ENCODE data around the gene STAMBPL1. TPM values are rescaled to one million over a fixed set of nuclear protein-coding genes. Genes with fewer than 3 reads are reported as not detected.

The STAMBPL1 gene
- total and polyA plus RNA-seq, 4 donors: 1.7 to 24.5 (median 5.1) TPM

DNA sequence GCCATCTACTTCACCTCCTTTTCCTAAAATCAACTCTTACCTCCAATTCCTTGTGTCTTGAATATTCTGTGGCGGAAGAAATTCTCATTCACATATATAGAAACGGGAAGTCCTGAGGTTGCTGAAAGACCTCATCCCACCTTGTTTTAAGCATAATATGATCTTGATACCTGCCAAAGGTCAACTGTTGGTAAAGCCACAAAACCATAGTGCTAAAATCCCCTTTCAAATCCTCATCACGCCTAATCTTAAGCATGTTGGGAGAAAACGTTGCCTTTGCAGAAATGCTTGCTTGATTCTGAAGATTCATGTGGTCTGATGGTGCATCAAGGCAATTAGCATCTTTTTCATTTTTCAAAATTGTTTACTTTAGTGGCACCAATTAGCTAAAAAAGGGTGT lies 36.9 kb upstream of the STAMBPL1 start:
- Histone ChIP-seq H3K9me3 (ENCODE audit: control insufficient read depth in 4 of 4, insufficient read depth in 3 of 4, low read length in 3 of 4) (no peaks in the 10 kb centered on the region), H3K9ac (ENCODE audit: insufficient read depth in 1 of 2, low read length in 2 of 2) (no peak overlapping the region), H3K4me1 (ENCODE audit: control insufficient read depth in 5 of 5, insufficient read depth in 5 of 5, low read length in 5 of 5) (no peaks in the 10 kb centered on the region), H3K27me3 (ENCODE audit: control insufficient read depth in 3 of 3, insufficient read depth in 3 of 3, low read length in 2 of 3) (no peaks in the 10 kb centered on the region), H3K4me3 (no peak overlapping the region), H3K27ac (ENCODE audit: low read depth in 1 of 2, low read length in 1 of 2) (no peak overlapping the region), H3K36me3 (ENCODE audit: control insufficient read depth in 4 of 4, insufficient read depth in 4 of 4, low read length in 4 of 4) (no peaks in the 10 kb centered on the region)
- WGBS, 2 donors: 93 to 97% methylated on average over 4 of the region's 4 CpGs
- no peak for DNase-seq
- no peak for ATAC-seq (ENCODE audit: insufficient read depth, low FRiP score)
- TF ChIP-seq, protein P1, sequence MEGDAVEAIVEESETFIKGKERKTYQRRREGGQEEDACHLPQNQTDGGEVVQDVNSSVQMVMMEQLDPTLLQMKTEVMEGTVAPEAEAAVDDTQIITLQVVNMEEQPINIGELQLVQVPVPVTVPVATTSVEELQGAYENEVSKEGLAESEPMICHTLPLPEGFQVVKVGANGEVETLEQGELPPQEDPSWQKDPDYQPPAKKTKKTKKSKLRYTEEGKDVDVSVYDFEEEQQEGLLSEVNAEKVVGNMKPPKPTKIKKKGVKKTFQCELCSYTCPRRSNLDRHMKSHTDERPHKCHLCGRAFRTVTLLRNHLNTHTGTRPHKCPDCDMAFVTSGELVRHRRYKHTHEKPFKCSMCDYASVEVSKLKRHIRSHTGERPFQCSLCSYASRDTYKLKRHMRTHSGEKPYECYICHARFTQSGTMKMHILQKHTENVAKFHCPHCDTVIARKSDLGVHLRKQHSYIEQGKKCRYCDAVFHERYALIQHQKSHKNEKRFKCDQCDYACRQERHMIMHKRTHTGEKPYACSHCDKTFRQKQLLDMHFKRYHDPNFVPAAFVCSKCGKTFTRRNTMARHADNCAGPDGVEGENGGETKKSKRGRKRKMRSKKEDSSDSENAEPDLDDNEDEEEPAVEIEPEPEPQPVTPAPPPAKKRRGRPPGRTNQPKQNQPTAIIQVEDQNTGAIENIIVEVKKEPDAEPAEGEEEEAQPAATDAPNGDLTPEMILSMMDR (IDR thresholded peaks at IDR 0.05; ENCODE audit: control extremely low read depth, extremely low read depth): no peak

DNA sequence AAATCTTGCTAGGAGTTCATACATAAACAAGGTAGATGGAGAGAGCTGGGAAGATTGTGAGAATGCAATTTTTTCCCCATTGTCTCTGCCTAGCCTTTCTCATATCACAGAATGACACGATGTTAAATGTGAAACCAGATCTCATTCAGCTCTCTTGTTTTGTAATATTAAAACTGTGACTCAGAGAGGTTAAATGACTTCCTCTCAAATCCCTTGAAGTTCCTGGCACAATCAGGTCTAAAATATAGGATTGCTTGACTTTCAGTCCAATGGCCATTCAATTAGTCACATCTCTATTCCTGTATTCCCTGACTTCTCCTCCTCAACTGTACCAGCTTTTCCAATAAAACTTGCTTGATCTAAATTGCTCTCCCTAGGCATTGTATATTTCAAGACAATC lies 31.5 kb upstream of the STAMBPL1 start:
- Histone ChIP-seq H3K9ac (ENCODE audit: insufficient read depth in 1 of 2, low read length in 2 of 2) (no peak overlapping the region), H3K27me3 (ENCODE audit: control insufficient read depth in 3 of 3, insufficient read depth in 3 of 3, low read length in 2 of 3) (no peaks in the 10 kb centered on the region), H3K4me1 (ENCODE audit: control insufficient read depth in 5 of 5, insufficient read depth in 5 of 5, low read length in 5 of 5) (peaks cover 0 to 10% (median 0%) of the 10 kb centered on the region in 5 donors), H3K9me3 (ENCODE audit: control insufficient read depth in 4 of 4, insufficient read depth in 3 of 4, low read length in 3 of 4) (no peaks in the 10 kb centered on the region), H3K36me3 (ENCODE audit: control insufficient read depth in 4 of 4, insufficient read depth in 4 of 4, low read length in 4 of 4) (no peaks in the 10 kb centered on the region), H3K27ac (ENCODE audit: low read depth in 1 of 2, low read length in 1 of 2) (no peak overlapping the region), H3K4me3 (no peak overlapping the region)
- WGBS, 2 donors: 2 to 6% methylated on average over 1 of the region's 1 CpG
- TF ChIP-seq, protein P1 (IDR thresholded peaks at IDR 0.05; ENCODE audit: control extremely low read depth, extremely low read depth): no peak
- DNase-seq (peak in 1 of 3 donors; percentile 61), ATAC-seq (ENCODE audit: insufficient read depth, low FRiP score) (no peak)

GRCh38 chr10:88849234-88849633 lies 30.8 kb upstream of the STAMBPL1 start:
- TF ChIP-seq, protein P1 (IDR thresholded peaks at IDR 0.05; ENCODE audit: control extremely low read depth, extremely low read depth): no peak
- DNase-seq (no peak), ATAC-seq (ENCODE audit: insufficient read depth, low FRiP score) (no peak)
- no peak overlapping the region for H3K4me3 ChIP-seq
- no peaks in the 10 kb centered on the region for H3K27me3 ChIP-seq (ENCODE audit: control insufficient read depth in 3 of 3, insufficient read depth in 3 of 3, low read length in 2 of 3)
- no peak overlapping the region for H3K27ac ChIP-seq (ENCODE audit: low read depth in 1 of 2, low read length in 1 of 2)
- 90 to 92% methylated on average over 1 of the region's 1 CpG for WGBS, 2 donors
- H3K9ac ChIP-seq (ENCODE audit: insufficient read depth in 1 of 2, low read length in 2 of 2): no peak overlapping the region
- no peaks in the 10 kb centered on the region for H3K36me3 ChIP-seq (ENCODE audit: control insufficient read depth in 4 of 4, insufficient read depth in 4 of 4, low read length in 4 of 4)
- H3K9me3 ChIP-seq (ENCODE audit: control insufficient read depth in 4 of 4, insufficient read depth in 3 of 4, low read length in 3 of 4): no peaks in the 10 kb centered on the region
- H3K4me1 ChIP-seq (ENCODE audit: control insufficient read depth in 5 of 5, insufficient read depth in 5 of 5, low read length in 5 of 5): peaks cover 0 to 11% (median 4%) of the 10 kb centered on the region in 5 donors

DNA sequence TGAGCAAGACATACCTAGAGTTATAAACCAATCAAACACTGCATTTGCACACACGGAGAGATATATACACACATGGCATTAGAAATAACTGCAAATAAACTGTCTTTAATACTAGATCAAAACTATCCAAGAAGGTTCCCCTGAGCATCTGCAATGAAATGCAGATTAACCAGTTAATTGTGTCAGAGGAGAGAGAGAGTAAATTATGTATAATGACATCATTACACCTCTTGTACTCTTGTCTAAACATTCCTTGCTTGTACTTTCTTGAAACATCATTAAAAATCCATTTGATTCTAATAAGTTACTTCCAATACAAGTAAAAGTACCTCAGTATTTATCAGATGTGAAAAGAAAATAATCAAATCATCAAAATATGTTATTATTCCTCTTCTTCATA lies 29.3 kb upstream of the STAMBPL1 start:
- peaks cover 0 to 17% (median 7%) of the 10 kb centered on the region in 5 donors for H3K4me1 ChIP-seq (ENCODE audit: control insufficient read depth in 5 of 5, insufficient read depth in 5 of 5, low read length in 5 of 5)
- WGBS, 2 donors: 83 to 84% methylated on average over 1 of the region's 1 CpG
- no peaks in the 10 kb centered on the region for H3K36me3 ChIP-seq (ENCODE audit: control insufficient read depth in 4 of 4, insufficient read depth in 4 of 4, low read length in 4 of 4)
- ATAC-seq (ENCODE audit: insufficient read depth, low FRiP score) (no peak), DNase-seq (no peak)
- no peak overlapping the region for H3K9ac ChIP-seq (ENCODE audit: insufficient read depth in 1 of 2, low read length in 2 of 2)
- H3K27me3 ChIP-seq (ENCODE audit: control insufficient read depth in 3 of 3, insufficient read depth in 3 of 3, low read length in 2 of 3): no peaks in the 10 kb centered on the region
- TF ChIP-seq, protein P1 (IDR thresholded peaks at IDR 0.05; ENCODE audit: control extremely low read depth, extremely low read depth): no peak
- H3K4me3 ChIP-seq: no peak overlapping the region
- no peaks in the 10 kb centered on the region for H3K9me3 ChIP-seq (ENCODE audit: control insufficient read depth in 4 of 4, insufficient read depth in 3 of 4, low read length in 3 of 4)
- no peak overlapping the region for H3K27ac ChIP-seq (ENCODE audit: low read depth in 1 of 2, low read length in 1 of 2)
